SK-N-SH treated with all-trans-retinoic acid at 6 μM for 48 hours (cell line): ENCODE measurements around the gene STAG2.

Source experiments
- CREB5 ChIP-seq: fragments of 250-450 bp; sonication (Bioruptor Pico); IDR thresholded peaks from 2 replicates; pipeline ENCODE4 v1.5.1; 2020; ENCODE audit warnings: low read depth, mild to moderate bottlenecking, moderate library complexity
- ESRRG ChIP-seq: fragments of 250-450 bp; sonication (Bioruptor Pico); IDR thresholded peaks from 2 replicates; pipeline ENCODE4 v1.6.1; 2021; ENCODE audit warnings: mild to moderate bottlenecking
- GLIS3 ChIP-seq: fragments of 250-450 bp; sonication (Bioruptor Pico); IDR thresholded peaks from 2 replicates; pipeline ENCODE4 v1.5.0; 2020; ENCODE audit warnings: mild to moderate bottlenecking, moderate library complexity
- PATZ1 ChIP-seq: fragments of 250-450 bp; sonication (Bioruptor Pico); IDR thresholded peaks from 2 replicates; pipeline ENCODE4 v1.8.0; 2020; ENCODE audit warnings: mild to moderate bottlenecking, moderate library complexity, borderline replicate concordance
- PPARA ChIP-seq: fragments of 250-450 bp; sonication (Bioruptor Pico); IDR thresholded peaks from 2 replicates; pipeline ENCODE4 v1.5.0; 2020; ENCODE audit warnings: mild to moderate bottlenecking, borderline replicate concordance
- RARB ChIP-seq: fragments of 250-450 bp; sonication (Bioruptor Pico); IDR thresholded peaks from 2 replicates; pipeline ENCODE4 v1.8.0; 2021; ENCODE audit warnings: mild to moderate bottlenecking, moderate library complexity
- SNAI2 ChIP-seq: fragments of 250-450 bp; sonication (Bioruptor Pico); IDR thresholded peaks from 2 replicates; pipeline ENCODE4 v1.5.0; 2020; ENCODE audit warnings: mild to moderate bottlenecking, moderate library complexity
- TCF4 ChIP-seq: fragments of 250-450 bp; sonication (Bioruptor Pico); IDR thresholded peaks from 2 replicates; pipeline ENCODE4 v1.8.0; 2021; ENCODE audit warnings: mild to moderate bottlenecking, moderate library complexity, borderline replicate concordance
- TOX ChIP-seq: fragments of 250-450 bp; sonication (Bioruptor Pico); IDR thresholded peaks from 2 replicates; pipeline ENCODE4 v1.8.0; 2021; ENCODE audit warnings: mild to moderate bottlenecking, moderate library complexity, borderline replicate concordance
- ZC3H10 ChIP-seq: fragments of 250-450 bp; sonication (Bioruptor Pico); IDR thresholded peaks from 2 replicates; pipeline ENCODE4 v1.5.1; 2021; ENCODE audit warnings: mild to moderate bottlenecking, moderate library complexity
- ZNF565 ChIP-seq: fragments of 450-650 bp; formaldehyde crosslinking; conservative IDR thresholded peaks from 2 replicates; pipeline ENCODE4 v1.5.0; 2020; ENCODE audit warnings: low read depth, mild to moderate bottlenecking, moderate library complexity
- ZNF8 ChIP-seq: fragments of 450-650 bp; formaldehyde crosslinking; IDR thresholded peaks from 2 replicates; pipeline ENCODE4 v1.5.0; 2020; ENCODE audit warnings: mild to moderate bottlenecking, moderate library complexity

- TF ChIP-seq SNAI2 (CRISPR knock-in tag) (no peak), ZNF565 (no peak), GLIS3 (CRISPR knock-in tag) (no peak), TCF4 (CRISPR knock-in tag) (no peak), RARB (CRISPR knock-in tag) (no peak), TOX (CRISPR knock-in tag) (no peak), CREB5 (CRISPR knock-in tag) (no peak), PATZ1 (CRISPR knock-in tag) (no peak), ESRRG (CRISPR knock-in tag) (no peak), ZC3H10 (CRISPR knock-in tag) (no peak), PPARA (CRISPR knock-in tag) (no peak), ZNF8 (CRISPR knock-in tag) (no peak)
Measured at GRCh38 chrX:124113621-124114600, 152.4 kb downstream of the STAG2 start.
